IPS-18a (cell line): Measurements from ENCODE around the gene PHACTR2.

ENCODE experiments used
- H3K27ac ChIP-seq: one replicate; pipeline ENCODE4 v1.5.1; 2013; ENCODE audit warnings: low read length
- H3K27me3 ChIP-seq: one replicate; pipeline ENCODE4 v1.6.1; 2013; ENCODE audit warnings: mild to moderate bottlenecking, low read length; ENCODE audit not compliant: control insufficient read depth, insufficient read depth
- H3K36me3 ChIP-seq: one replicate; pipeline ENCODE4 v1.6.1; 2013; ENCODE audit warnings: low read depth, low read length; ENCODE audit not compliant: control insufficient read depth
- H3K4me1 ChIP-seq: one replicate; pipeline ENCODE4 v1.6.1; 2013; ENCODE audit warnings: low read depth, low read length; ENCODE audit not compliant: control insufficient read depth
- H3K4me3 ChIP-seq: one replicate; pipeline ENCODE4 v1.5.1; 2013; ENCODE audit warnings: low read length
- H3K9ac ChIP-seq: one replicate; pipeline ENCODE4 v1.6.1; 2013; ENCODE audit warnings: mild to moderate bottlenecking, low read length, moderate library complexity
- H3K9me3 ChIP-seq: one replicate; pipeline ENCODE4 v1.6.1; 2013; ENCODE audit warnings: low read depth, low read length; ENCODE audit not compliant: control insufficient read depth

The PHACTR2 gene

DNA sequence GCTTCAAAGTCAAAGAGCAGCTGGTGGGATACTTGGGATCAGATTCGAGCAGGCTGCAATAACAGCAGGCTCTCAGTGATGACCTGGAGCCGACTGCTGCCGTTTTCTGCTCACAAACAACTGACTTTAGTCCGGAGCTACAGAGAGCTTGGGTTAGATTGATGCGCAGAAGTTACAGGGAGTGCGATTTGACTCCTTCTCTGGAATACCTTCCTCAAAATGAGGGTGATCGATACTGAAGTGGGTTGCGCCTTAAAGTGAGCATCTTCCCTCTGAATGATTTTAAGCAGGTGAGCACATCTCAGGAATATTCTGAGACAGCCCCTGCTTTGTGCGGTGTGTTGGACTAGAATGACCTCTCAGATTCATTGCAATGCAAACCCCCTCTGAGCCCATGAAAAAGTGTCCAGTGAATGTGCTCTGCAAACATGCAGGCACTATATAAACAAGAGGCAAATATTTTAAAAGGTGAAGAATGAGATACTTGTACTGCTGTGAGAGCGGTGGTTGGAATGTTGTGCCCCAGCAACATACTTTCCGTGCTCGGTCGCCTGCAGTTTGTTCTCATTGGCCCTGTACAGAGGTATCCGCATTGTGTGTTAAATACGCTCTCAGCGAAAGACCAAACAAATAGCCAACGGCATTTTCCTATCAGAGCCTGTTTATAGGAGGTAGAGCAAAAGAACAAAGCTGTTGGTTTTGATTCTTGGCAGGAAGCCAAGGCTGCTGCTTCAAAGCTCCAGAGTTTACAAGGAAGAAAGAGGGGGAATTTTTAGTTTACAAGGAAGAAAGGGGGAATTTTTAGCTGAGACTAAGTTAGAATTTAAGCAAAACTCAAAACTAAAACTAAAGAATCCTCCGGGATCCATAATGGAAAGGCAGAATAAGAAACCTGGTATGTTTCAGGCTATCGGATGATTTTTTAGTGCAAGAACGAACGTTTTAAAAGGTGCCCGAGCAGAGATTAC, 67.7 kb downstream of the PHACTR2 start:
- Histone ChIP-seq H3K27ac (peak overlapping the region; percentile 86), H3K9me3 (no peaks in the 10 kb centered on the region), H3K9ac (peak overlapping the region; percentile 44), H3K4me1 (peaks cover 77% of the 10 kb centered on the region), H3K4me3 (peak overlapping the region; percentile 13), H3K36me3 (no peaks in the 10 kb centered on the region), H3K27me3 (no peaks in the 10 kb centered on the region)

DNA sequence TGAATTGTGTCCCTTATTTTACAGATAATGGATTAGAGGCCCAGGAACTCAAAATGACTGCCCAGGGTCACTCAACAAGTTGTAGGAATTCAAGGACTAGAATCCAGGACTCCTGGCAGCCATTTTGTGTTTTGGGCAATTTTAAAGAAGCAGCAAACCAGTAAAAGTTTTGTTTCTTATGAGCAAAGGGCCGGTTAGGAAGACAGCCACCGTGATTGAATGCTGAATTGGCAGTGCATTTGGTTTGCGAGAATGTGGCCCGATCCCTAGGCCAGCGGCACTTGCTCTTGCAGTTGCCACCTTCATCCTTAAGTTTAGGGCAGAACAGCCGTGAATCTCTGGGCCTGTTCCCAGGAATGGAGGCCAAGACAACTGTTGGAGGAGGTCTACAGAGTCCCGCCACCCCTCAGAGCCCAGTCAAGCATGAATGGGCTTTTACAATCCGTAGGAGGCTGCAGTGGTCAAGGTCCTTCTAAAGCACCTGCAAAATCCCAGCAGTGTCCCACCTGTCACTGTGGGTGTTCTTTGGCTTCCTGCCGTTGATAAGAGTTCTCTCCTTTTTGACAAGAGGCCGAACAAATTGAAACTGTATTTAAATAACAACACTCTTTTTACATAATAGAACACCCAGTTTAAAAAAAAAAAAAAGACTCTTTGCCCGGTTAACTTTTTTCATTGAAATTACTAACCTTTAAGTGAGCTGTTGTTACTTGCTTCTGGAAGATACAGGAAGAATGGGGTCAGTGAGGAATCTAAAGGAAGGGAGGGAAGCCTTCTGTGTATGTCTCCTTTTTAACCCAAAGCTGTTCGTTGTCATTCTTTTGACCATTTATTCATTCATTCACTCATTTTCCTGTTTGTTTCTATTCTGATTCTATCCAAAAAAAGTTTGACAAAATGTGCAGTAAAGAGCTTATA, 68.7 kb downstream of the PHACTR2 start:
- H3K36me3 ChIP-seq, result no peaks in the 10 kb centered on the region
- H3K27me3 ChIP-seq, result no peaks in the 10 kb centered on the region
- peak overlapping the region; percentile 86 for H3K27ac ChIP-seq
- H3K9ac ChIP-seq, result peak overlapping the region; percentile 44
- H3K4me3 ChIP-seq, result peak overlapping the region; percentile 18
- peaks cover 86% of the 10 kb centered on the region for H3K4me1 ChIP-seq
- no peaks in the 10 kb centered on the region for H3K9me3 ChIP-seq

DNA sequence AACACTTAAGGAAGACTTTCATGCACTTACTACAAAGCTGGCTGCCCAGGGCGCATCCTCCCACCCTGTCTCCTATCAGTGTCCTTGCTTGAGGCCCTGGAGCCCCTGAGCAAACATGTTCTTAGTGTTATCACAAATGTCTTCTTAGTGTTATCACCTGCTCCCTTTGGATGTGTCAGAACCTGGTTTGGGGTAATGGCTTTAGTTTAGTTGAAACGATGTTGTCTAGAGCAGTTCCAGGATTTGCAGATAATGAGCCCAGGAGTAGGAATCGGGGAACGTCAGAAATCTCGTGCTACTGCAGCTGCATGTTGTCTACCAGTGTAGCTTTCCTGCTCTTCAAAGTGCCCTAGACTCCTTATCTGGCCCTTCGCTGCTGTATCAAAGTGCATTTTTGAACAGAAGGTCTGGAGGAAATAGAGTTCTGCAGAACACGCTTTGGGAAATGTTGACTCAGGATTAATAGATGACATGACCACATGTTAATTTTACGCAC, 69.6 kb downstream of the PHACTR2 start:
- H3K4me1 ChIP-seq, result peaks cover 86% of the 10 kb centered on the region

DNA sequence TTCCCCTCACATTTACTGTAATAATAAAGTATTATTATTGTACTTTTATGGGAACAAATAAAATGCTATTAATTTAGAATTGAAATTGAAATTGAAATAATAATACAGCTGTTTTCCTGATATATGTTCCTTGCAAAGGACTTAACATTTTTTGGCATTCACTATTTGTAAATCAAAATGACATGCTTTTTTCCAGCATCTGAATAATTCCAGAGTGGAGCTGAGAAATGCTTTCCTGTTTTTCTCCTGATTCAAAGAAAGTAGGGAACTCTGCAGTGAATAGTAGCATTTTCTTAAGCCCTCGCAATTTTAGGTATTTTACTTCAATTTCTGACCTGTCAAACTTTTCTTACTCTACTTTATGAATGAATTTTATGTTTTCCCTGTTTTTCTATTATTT, 72.1 kb downstream of the PHACTR2 start:
- H3K9ac ChIP-seq, result no peak overlapping the region

More for the DNA sequence above, 69.6 kb downstream of the PHACTR2 start:
- no peaks in the 10 kb centered on the region for H3K36me3 ChIP-seq
- no peaks in the 10 kb centered on the region for H3K27me3 ChIP-seq
- no peak overlapping the region for H3K9ac ChIP-seq
- peak overlapping the region; percentile 70 for H3K27ac ChIP-seq
- H3K4me3 ChIP-seq, result peak overlapping the region; percentile 18
- H3K9me3 ChIP-seq, result no peaks in the 10 kb centered on the region

DNA sequence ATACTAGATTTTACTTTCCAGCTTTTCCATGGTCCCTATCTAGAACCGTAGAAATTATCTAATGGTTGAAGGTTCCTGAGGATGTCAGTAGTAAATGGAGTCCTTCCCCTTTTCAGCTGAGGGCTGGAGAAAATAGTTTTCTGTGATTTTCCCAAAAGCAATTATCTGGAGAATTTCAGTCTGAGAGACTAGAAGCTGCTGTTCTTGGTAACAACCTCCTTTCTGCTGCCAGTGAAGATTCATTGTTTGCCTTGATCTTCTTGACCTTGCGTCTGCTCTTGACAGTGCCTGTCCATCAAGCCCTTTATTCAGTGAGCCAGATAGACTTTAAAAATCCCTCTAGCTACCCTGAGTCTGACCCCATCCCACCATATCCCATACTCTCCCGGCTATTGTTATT, 73.1 kb downstream of the PHACTR2 start:
- Histone ChIP-seq H3K4me3 (no peak overlapping the region), H3K9ac (no peak overlapping the region), H3K27ac (no peak overlapping the region), H3K27me3 (no peaks in the 10 kb centered on the region), H3K36me3 (peaks cover 5% of the 10 kb centered on the region), H3K9me3 (no peaks in the 10 kb centered on the region), H3K4me1 (peaks cover 51% of the 10 kb centered on the region)

More for the DNA sequence above, 72.1 kb downstream of the PHACTR2 start:
- H3K36me3 ChIP-seq, result peaks cover 5% of the 10 kb centered on the region
- peaks cover 61% of the 10 kb centered on the region for H3K4me1 ChIP-seq
- no peaks in the 10 kb centered on the region for H3K9me3 ChIP-seq
- H3K27ac ChIP-seq, result no peak overlapping the region
- H3K4me3 ChIP-seq, result no peak overlapping the region
- no peaks in the 10 kb centered on the region for H3K27me3 ChIP-seq

DNA sequence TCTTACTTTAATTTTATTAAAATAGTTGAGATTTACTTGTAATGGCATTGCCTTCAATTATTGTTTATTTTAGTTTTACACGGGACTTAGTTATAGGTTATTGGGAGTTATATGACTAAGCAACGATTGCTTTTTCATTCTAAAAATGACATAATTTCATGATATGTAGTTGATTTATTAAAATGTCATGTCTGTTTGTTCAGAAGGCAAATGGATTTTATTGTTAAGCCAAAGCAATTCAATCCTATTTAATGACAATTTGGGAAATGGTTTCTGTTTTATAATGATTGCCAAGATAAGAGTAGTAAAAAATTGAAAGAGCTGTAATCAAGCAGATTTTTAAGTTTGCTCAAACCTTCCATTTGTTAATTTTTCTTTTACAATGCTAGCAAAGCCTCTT, 74.7 kb downstream of the PHACTR2 start:
- Histone ChIP-seq H3K4me1 (peaks cover 38% of the 10 kb centered on the region), H3K9me3 (no peaks in the 10 kb centered on the region), H3K27ac (no peak overlapping the region), H3K4me3 (no peak overlapping the region), H3K9ac (no peak overlapping the region), H3K36me3 (peaks cover 8% of the 10 kb centered on the region), H3K27me3 (no peaks in the 10 kb centered on the region)

DNA sequence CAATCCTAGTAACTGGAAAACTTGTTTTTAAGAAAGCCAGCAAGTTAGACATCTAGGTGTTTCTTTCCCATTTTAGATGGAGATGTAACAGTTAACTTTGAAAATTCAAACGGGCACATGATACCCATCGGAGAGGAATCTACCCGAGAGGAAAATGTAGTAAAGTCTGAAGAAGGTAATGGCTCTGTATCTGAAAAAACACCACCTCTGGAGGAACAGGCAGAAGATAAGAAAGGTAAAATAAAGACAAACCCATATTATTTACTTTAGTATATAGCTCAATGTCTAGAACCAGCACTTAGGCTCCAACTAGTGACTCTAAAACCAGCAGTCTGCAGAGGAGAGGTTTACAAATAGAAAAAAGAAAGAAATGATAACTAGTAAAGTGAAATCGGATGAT, 75.9 kb downstream of the PHACTR2 start:
- Histone ChIP-seq H3K9ac (no peak overlapping the region), H3K4me1 (peaks cover 27% of the 10 kb centered on the region), H3K9me3 (no peaks in the 10 kb centered on the region), H3K4me3 (no peak overlapping the region), H3K27me3 (no peaks in the 10 kb centered on the region), H3K36me3 (peaks cover 14% of the 10 kb centered on the region), H3K27ac (no peak overlapping the region)

DNA sequence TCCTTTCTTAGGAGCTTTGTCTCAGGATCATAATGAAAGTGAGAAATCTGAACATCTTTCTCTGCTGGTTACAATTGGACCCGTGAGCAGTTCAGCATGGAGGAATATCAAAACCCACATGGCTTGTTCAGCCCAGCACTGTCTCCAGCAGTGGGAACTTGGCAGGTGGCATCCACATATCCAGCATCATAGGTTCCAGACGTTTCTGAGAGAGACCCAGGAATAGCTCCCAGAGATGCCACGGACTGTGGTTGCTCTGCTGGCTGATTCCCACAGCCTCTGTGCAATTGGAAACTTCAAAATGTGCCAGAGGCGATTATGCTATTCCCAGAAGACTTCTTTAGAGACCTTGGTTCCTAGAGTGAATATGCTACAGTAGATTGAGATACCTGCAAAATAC, 76.4 kb downstream of the PHACTR2 start:
- no peak overlapping the region for H3K9ac ChIP-seq
- H3K4me1 ChIP-seq, result peaks cover 21% of the 10 kb centered on the region
- no peaks in the 10 kb centered on the region for H3K27me3 ChIP-seq
- peaks cover 14% of the 10 kb centered on the region for H3K36me3 ChIP-seq
- H3K9me3 ChIP-seq, result no peaks in the 10 kb centered on the region
- no peak overlapping the region for H3K27ac ChIP-seq
- no peak overlapping the region for H3K4me3 ChIP-seq

DNA sequence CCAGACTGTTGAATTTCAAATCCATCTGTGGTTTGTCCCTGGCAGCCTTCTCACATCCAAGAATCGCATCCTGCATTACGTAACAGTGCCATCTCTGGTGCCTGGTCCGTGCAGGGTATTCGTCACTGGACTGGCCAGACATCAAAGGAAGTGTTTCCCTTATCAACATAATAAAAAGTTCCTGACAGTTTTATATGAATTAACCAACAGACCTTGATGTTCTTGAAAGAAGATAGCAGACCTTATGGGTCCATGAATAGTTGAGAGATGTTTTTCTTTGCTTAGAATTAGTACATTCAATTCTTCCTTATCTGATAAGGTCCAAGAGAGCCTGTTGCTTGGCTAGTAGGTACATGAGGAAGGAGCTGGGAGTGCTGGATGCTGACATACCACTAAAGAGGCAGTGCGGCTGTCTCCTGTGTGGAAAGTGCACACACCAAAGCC, 77.6 kb downstream of the PHACTR2 start:
- Histone ChIP-seq H3K9ac (no peak overlapping the region), H3K27me3 (no peaks in the 10 kb centered on the region), H3K9me3 (no peaks in the 10 kb centered on the region), H3K4me1 (peaks cover 11% of the 10 kb centered on the region), H3K4me3 (no peak overlapping the region), H3K27ac (no peak overlapping the region), H3K36me3 (peaks cover 14% of the 10 kb centered on the region)

DNA sequence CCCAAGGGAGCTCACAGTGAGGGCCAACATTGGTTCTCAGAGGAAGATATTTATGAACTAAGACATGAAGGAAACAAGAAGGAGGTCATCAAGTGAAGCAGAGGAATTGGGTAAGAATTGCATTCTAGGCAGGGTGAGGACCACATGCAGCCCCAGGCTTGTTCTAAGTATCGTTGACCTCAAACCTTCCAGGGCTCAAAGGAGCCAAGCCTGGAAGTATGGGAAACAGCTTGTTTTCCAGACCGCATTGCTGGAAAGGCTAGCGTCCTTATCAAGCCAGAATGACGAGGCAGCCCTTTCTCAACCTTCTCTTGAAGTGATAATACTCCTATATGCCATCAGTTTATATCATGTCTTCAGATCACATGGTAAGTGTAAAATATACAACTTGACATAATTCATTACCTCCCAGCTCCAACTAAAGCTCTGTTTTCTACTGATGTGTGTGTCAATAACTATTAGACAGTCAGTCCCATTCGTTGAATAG, 79.6 kb downstream of the PHACTR2 start:
- H3K36me3 ChIP-seq, result peaks cover 14% of the 10 kb centered on the region
- H3K4me3 ChIP-seq, result no peak overlapping the region
- no peak overlapping the region for H3K27ac ChIP-seq
- H3K9me3 ChIP-seq, result no peaks in the 10 kb centered on the region
- no peaks in the 10 kb centered on the region for H3K27me3 ChIP-seq
- no peak overlapping the region for H3K9ac ChIP-seq
- H3K4me1 ChIP-seq, result no peaks in the 10 kb centered on the region

DNA sequence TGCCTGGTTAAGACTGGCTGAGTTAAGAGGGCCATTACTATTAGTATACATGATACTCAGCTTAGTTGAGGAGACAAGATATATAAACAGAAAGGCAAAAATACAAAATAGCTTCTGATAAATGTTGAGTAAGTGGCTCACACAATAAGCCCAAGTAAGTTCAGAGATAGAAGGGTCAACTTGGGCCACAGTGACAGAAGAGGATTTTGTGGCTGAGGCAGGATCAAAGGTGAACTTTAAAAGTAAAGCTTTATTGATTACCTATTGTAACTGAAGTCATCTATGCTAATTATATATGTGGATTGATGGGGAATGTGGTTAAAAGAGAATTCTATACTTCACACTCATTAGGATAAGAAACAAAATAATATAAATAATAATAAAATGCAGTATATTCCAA, 80.8 kb downstream of the PHACTR2 start:
- Histone ChIP-seq H3K36me3 (peaks cover 14% of the 10 kb centered on the region), H3K27ac (no peak overlapping the region), H3K9me3 (no peaks in the 10 kb centered on the region), H3K27me3 (no peaks in the 10 kb centered on the region), H3K4me1 (no peaks in the 10 kb centered on the region), H3K9ac (no peak overlapping the region), H3K4me3 (no peak overlapping the region)
